Pancreas (tissue), 10 donors: ENCODE data around the gene GDF7. TPM values are rescaled to one million over a fixed set of nuclear protein-coding genes. Genes with fewer than 3 reads are reported as not detected.
A peak's percentile ranks its signal among the peaks of the same experiment; 100 is the strongest.

Source experiments
- ATAC-seq, 4 donors: fragments of 200-7000 bp; cut with Tn5 transposase; one replicate each; pipeline versions ENCODE4 v1.8.0 to v1.9.1; 2020; ENCODE audit warnings: mild to moderate bottlenecking in 4 of 4, moderate library complexity in 4 of 4
- DNase-seq, 6 donors: peaks; one replicate each; pipeline ENCODE4 v3.0.0-alpha.2; 2020
- FAIRE-seq: peaks from 2 replicates; lab custom pipeline; 2012; peaks lifted over from hg19 to GRCh38; lab: Jason Lieb, UNC
- H3K27ac ChIP-seq, 4 donors: fragments of 200-600 bp; sonication (generic); 1 replicate in 3 of 4; 2 replicates in 1 of 4; pipeline versions ENCODE4 v1.5.0 to v1.8.0; 2020
- H3K27me3 ChIP-seq, 4 donors: fragments of 200-600 bp; one replicate each; pipeline ENCODE4 v1.8.0; 2021
- H3K36me3 ChIP-seq, 3 donors: fragments of 200-600 bp; sonication (generic) in 1 of 3; one replicate each; pipeline versions ENCODE4 v1.5.0 to v1.8.0; 2020 to 2021
- H3K4me1 ChIP-seq, 3 donors: fragments of 200-600 bp; one replicate each; pipeline ENCODE4 v1.8.0; 2021
- H3K4me3 ChIP-seq, 4 donors: fragments of 200-600 bp; sonication (generic) in 2 of 4; one replicate each; pipeline versions ENCODE4 v1.5.0 to v1.8.0; 2020 to 2021
- H3K9me3 ChIP-seq, 4 donors: fragments of 200-600 bp; one replicate each; pipeline ENCODE4 v1.8.0; 2021
- CTCF ChIP-seq, 4 donors: fragments of 200-600 bp; sonication (generic) in 3 of 4; IDR thresholded peaks; one replicate each; pipeline versions ENCODE4 v1.5.0 to v1.8.0; 2021; ENCODE audit warnings: antibody characterized with exemption in 4 of 4
- WGBS, 2 donors: extraction: QIAGEN DNeasy Blood & Tissue Kit; methylation state at CpG; one replicate each; pipeline ENCODE4 v1.1.7; 2013; 5-methylcytosine and 5-hydroxymethylcytosine counted together
- intact Hi-C, 3 donors: fragments of 100-400 bp; cut with DNase I; formaldehyde crosslinking; loops; one replicate each; pipeline versions ENCODE4 v1.11.1 to v1.14.2; 2022
- polyA plus RNA-seq, 2 donors: library from polyadenylated mRNA; stranded (reverse); fragments of 200-250 nt; gene quantifications; one replicate each; pipeline ENCODE4 v1.2.3, GENCODE V29; 2013
- total RNA-seq, 6 donors: library from RNA; stranded (reverse); fragmentation: NEBNext Ultra II Directional in 4 of 6; extraction: Animal tissue kit (Norgen Biotek cat#: 25700) in 4 of 6; gene quantifications; one replicate each; pipeline versions ENCODE4 v1.2.1 to v1.2.4, GENCODE V29; 2021 to 2023
- donor health status: healthy with polysubstance abuse.
- donor health status: DM: no; HTN: no; CAD: no; lungs with moderate emphysema.
- donor health status: DM: no; HTN: no; CAD: no.
- donor health status: control.
- donor health status: control.
- donor health status: Bipolar disorder and iron deficiency.
- donor health status: DM: yes; HTN: yes; CAD: no.
- donor health status: DM: no; HTN: no; CAD: no.
- donor health status: DM: no; HTN: no; CAD: no.
- donor health status: DM: yes; HTN: yes; CAD: no.

GDF7 gene
- total and polyA plus RNA-seq, 8 donors = 0.16 to 0.98 (median 0.73) TPM

DNA sequence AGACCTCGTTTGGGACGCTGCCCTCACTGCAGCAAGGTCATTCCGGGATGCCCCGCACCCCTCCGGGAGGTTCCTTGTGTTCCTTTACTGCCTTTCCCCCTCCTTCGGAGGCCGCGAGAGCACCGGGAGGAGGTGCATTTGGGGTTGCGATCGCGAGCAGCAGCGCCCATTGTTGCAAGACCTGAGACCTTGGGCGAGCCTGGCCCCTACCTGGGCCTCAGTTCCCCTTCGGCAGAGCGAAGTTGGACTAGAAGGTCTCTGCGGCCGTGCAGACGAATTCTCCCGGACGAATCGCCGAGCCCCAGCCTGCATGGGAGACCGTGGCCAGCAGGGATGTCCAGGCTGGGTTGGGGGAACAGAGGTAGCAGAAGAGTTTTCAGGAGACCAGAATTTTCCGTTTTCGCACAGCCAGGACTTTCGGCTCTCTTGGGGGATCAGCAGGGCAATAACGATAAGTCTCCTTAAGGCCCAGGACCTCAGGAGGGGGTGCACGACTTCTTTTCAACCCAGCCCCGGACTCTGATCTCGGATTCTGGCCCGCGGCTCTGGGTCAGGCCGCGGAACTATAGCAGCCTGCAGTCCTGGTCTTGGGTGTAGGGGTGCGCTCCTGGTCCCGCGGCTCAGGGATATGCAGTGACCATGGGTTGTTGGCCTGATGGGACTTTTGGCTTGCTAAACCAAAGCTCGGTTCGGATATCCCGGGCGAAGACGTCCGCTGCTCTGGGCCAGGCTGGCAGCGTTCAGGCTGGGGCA lies 2.8 kb downstream of the GDF7 start:
- H3K27ac ChIP-seq = no peak overlapping the region
- intact Hi-C loops = loop anchor here in 2 of 3 donors (5.0 to 10.0 kb wide), 3 partner anchors 85 to 298 kb away; no protein-coding TSS in a partner anchor

GRCh38 chr2:20670315-20671035 lies 3.5 kb downstream of the GDF7 start:
- DNase-seq (peak in 1 of 6 donors; percentile 73), ATAC-seq (peak in 1 of 4 donors; percentile 28), FAIRE-seq (no peak)
- Histone ChIP-seq H3K36me3 (no peaks in the 10 kb centered on the region), H3K4me3 (no peak overlapping the region), H3K9me3 (no peaks in the 10 kb centered on the region), H3K27me3 (peaks cover 0 to 31% (median 8%) of the 10 kb centered on the region in 4 donors), H3K27ac (no peak overlapping the region), H3K4me1 (peaks cover 0 to 3% (median 0%) of the 10 kb centered on the region in 3 donors)
- no peak for TF ChIP-seq CTCF (IDR thresholded peaks at IDR 0.05)
- WGBS, 2 donors = 9 to 13% methylated on average over 69 to 83 of the region's 83 CpGs
- intact Hi-C loops = no loop called here

More for the DNA sequence above, 2.8 kb downstream of the GDF7 start:
- Histone ChIP-seq H3K36me3 (no peaks in the 10 kb centered on the region), H3K4me1 (no peaks in the 10 kb centered on the region), H3K4me3 (no peak overlapping the region), H3K27me3 (peaks cover 0 to 31% (median 8%) of the 10 kb centered on the region in 4 donors), H3K9me3 (no peaks in the 10 kb centered on the region)
- 24 to 37% methylated on average over 45 of the region's 45 CpGs for WGBS, 2 donors
- FAIRE-seq (no peak), DNase-seq (peak in 1 of 6 donors; percentile 68), ATAC-seq (no peak)
- TF ChIP-seq CTCF (IDR thresholded peaks at IDR 0.05) = no peak

GRCh38 chr2:20671036-20671735 lies 4.2 kb downstream of the GDF7 start:
- FAIRE-seq = no peak
- DNase-seq = peak in 1 of 6 donors; percentile 61
- H3K4me1 ChIP-seq = peaks cover 0 to 3% (median 0%) of the 10 kb centered on the region in 3 donors
- intact Hi-C loops = no loop called here
- no peak overlapping the region for H3K27ac ChIP-seq
- peaks cover 0 to 26% (median 5%) of the 10 kb centered on the region in 4 donors for H3K27me3 ChIP-seq
- WGBS, 2 donors = 11 to 20% methylated on average over 50 to 60 of the region's 60 CpGs
- no peak for ATAC-seq
- no peak overlapping the region for H3K4me3 ChIP-seq
- no peaks in the 10 kb centered on the region for H3K36me3 ChIP-seq
- no peaks in the 10 kb centered on the region for H3K9me3 ChIP-seq
- TF ChIP-seq CTCF (IDR thresholded peaks at IDR 0.05) = no peak

- WGBS, 2 donors = 11 to 17% methylated on average over 13 of the region's 13 CpGs
- Histone ChIP-seq H3K9me3 (no peaks in the 10 kb centered on the region), H3K4me3 (no peak overlapping the region), H3K36me3 (no peaks in the 10 kb centered on the region), H3K27me3 (peaks cover 0 to 24% (median 2%) of the 10 kb centered on the region in 4 donors), H3K4me1 (peaks cover 0 to 3% (median 0%) of the 10 kb centered on the region in 3 donors), H3K27ac (no peak overlapping the region)
- no peak for FAIRE-seq
- intact Hi-C loops = no loop called here
- no peak for DNase-seq
- ATAC-seq = no peak
- TF ChIP-seq CTCF (IDR thresholded peaks at IDR 0.05) = no peak
Measured at GRCh38 chr2:20671736-20672080, 4.8 kb downstream of the GDF7 start.
